ENCODE data around the gene AGO4.
"Not testable (repeated sequence)": the region's sequence is repeated elsewhere in the genome, so short reads cannot be mapped to it uniquely, and the experiment has no call there.

Gene AGO4

GRCh38 chr1:35857830-35858229 is 50.0 kb downstream of the AGO4 start:
- DNase-seq (ENCODE audit: low read depth, low spot score): no peak
- H3K27ac ChIP-seq: no peak overlapping the region

DNA sequence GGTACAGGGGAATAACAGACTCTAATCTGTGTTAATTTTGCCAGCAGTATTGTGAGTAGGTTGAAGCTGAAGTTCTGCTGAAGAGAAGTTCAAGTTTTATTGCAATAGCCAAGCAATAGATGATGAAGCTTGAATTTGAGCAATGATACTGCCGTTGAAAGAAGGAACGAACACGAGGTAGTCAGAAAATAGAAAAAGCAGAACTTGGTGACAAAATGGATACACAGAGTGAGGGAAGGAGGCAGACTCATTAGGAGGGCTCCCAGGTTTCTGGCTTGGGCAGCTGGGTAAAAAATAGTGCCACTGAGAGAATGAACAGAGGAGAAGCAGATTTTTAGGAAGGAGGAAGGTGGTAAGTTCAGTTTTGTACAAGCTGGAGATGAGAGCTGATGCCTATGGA is 52.9 kb downstream of the AGO4 start:
- no peak overlapping the region for H3K27ac ChIP-seq
- no peak for DNase-seq (ENCODE audit: low read depth, low spot score)

DNA sequence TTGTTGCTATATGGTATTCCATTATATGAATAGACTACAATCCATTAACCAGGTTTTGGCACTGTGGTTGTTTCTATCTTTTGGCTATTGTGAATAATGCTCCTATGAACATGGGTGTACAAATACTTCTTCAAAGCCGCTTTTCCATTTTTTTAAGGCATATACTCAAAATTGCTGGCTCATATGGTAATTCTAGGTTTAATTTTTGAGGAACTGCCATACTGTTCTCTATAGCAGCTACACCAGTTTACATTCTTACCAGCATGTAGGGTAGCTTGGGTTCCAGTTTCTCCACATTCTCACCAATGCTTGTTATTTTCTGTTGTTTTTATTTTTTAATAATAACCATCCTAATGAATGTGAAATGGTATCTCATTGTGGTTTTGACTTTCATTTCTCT is 55.3 kb downstream of the AGO4 start:
- no peak for DNase-seq (ENCODE audit: low read depth, low spot score)
- H3K27ac ChIP-seq: no peak overlapping the region

DNA sequence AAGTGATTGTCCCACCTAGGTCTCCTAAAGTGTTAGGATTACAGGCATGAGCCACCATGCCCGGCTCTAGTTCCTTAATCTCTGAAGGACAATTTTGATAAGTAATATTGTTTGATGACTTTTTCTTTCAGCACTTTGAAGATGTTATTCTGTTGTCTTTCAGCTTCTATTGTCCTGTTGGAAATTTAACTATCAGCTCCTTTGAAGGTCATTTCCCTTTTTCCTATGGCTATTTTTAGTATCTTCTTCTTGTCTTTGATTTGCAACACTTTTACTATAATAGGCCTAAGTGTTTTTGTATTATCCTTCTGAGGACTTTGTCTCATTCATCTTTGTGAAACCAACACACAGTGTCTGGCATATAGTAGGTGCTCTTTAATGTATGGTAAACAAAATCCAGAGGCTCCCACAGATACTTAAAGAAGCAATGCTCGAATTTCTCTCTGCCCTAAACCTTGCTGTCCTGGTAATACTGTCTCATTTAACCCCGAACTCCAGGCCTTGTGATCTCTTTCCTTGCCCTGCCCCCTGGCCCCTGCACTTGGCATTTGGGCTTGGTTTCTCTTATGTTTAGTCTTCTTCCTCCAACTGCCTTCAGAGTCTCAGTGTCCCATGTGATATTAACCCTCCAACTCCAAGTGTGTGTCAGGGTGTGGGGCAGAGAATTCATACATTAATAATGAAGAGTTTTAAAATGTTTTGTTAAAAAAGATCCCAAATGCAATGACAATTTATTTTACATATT is 56.2 kb downstream of the AGO4 start:
- no peak overlapping the region for H3K27ac ChIP-seq
- DNase-seq (ENCODE audit: low read depth, low spot score): no peak

DNA sequence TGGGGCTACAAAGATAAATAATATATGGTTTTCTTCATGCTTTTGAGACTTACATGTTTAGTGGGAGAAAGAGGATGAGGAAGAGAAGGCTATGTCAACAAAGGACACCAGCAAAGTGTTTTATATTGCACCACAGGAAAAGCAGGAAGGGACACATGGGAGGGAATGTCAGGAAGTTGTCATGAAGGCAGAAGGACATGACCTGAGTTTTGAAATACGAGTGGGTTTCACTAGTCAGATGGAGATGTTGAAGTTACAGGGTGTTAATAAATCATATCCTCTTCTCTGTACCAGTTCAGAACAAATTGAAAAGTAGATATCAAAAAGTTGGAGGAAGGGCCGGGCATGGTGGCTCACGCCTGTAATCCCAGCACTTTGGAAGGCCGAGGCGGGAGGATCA is 57.0 kb downstream of the AGO4 start:
- no peak overlapping the region for H3K27ac ChIP-seq
- DNase-seq (ENCODE audit: low read depth, low spot score): no peak

GRCh38 chr1:35866991-35867390 is 59.2 kb downstream of the AGO4 start:
- DNase-seq (ENCODE audit: low read depth, low spot score): no peak
- no peak overlapping the region for H3K27ac ChIP-seq

DNA sequence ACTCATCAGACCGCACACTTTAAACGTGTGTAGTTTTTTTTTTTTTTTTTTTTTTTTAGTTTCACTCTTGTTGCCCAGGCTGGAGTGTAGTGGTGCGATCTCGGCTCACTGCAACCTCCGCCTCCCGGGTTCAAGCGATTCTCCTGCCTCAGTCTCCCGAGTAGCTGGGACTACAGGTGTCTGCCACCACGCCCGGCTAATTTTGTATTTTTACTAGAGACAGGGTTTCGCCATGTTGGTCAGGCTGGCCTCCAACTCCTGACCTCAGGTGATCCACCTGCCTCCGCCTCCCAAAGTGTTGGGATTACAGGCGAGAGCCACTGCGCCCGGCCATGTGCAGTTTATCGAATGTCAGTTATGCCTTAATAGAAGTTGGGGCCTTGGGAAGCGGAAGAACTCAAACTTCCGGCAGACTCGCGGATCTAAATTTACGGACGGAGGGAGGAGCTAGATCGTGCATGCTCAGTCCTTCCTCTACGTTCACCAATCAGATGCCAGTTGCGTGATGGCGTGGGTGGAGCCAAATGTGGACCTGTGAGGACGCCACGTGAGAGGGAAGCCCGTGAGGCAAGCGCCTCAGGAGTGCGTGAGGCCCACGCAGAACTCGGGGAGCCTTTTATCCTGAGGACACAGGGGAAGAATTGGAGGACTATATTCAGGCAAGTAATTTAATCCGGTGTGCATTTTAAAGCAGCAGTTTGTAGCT is 61.6 kb downstream of the AGO4 start:
- H3K27ac ChIP-seq; DNase-seq (ENCODE audit: low read depth, low spot score): not testable (repeated sequence)

DNA sequence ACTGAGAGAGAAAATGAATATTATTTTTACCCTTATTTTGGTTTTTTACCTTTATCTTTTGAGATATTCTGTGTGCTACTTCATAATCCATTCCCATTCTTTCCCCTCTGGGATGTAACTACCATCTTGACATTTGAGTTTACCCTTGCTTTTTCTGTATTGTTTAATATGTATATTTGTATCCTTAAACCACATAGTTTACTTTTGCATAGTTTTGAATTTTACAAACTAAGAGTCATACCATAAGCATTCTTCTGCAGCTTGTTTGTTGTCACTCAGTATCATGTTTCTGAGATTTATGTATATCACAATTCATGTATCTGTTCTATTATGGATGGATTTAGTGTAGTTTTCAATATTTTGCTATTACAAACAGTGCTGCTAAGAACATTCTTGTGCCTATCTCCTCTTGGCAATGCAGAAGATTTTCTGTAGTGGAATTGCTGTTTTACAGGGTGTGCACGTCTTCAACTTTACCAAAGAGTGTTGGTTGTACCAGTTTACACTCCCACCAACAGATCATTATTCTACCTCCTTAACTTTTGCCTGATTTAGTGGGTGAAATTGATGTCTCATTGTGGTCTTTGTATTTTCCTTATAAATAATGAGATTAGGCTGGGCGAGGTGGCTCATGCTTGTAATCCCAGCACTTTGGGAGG is 63.0 kb downstream of the AGO4 start:
- no peak overlapping the region for H3K27ac ChIP-seq
- no peak for DNase-seq (ENCODE audit: low read depth, low spot score)

DNA sequence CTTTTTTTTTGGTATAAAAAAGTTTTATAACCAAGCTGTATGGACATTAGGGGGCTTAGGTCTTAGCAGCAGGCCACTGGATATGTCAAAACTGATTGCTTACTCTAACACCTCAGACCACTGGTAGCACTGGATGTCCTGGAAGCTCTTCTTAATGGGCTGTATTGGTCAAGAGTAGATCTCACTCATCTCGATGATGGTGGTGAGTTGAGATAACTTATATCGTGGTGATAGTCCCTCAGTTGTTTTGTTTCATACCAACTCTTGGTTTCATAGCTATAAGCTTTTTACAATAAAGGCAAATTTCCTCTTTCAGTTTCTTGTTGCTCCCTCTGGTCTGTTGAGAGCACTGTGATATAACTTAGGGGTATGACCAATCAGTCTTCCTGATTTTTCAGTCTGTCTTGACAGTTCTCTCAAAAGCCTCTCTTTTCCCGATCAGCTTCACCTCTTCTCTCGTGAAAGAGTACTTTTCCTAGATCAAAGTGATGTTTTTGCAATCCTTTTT is 65.5 kb downstream of the AGO4 start:
- H3K27ac ChIP-seq: no peak overlapping the region
- DNase-seq (ENCODE audit: low read depth, low spot score): no peak

GRCh38 chr1:35874115-35874514 is 66.3 kb downstream of the AGO4 start:
- H3K27ac ChIP-seq; DNase-seq (ENCODE audit: low read depth, low spot score): not testable (repeated sequence)

- no peak overlapping the region for H3K27ac ChIP-seq
- no peak for DNase-seq (ENCODE audit: low read depth, low spot score)
Observed at GRCh38 chr1:35876988-35877387, 69.2 kb downstream of the AGO4 start.

DNA sequence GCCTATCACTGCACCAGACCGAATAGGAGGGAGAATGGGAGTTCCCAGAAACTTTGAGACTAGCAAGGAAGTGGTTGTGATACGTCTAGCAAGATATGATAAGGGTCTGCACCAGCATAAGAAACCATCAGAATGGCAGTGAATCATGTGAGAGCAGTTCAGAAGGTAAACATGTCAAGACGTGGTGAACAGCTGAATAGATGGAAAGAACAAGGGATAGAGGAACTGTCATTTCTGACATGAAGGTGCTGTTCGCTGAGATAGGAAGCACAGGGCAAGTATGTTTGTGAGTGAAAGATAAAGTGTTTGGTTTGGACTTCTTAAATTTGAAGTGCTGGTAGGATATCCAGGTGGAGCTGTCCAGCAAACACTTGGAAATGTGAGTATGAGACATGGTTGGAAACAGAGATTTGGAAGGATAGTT is 74.0 kb downstream of the AGO4 start:
- no peak overlapping the region for H3K27ac ChIP-seq
- DNase-seq (ENCODE audit: low read depth, low spot score): no peak

- DNase-seq (ENCODE audit: low read depth, low spot score): no peak
- H3K27ac ChIP-seq: no peak overlapping the region
Observed at GRCh38 chr1:35882586-35882944, 74.7 kb downstream of the AGO4 start.

DNA sequence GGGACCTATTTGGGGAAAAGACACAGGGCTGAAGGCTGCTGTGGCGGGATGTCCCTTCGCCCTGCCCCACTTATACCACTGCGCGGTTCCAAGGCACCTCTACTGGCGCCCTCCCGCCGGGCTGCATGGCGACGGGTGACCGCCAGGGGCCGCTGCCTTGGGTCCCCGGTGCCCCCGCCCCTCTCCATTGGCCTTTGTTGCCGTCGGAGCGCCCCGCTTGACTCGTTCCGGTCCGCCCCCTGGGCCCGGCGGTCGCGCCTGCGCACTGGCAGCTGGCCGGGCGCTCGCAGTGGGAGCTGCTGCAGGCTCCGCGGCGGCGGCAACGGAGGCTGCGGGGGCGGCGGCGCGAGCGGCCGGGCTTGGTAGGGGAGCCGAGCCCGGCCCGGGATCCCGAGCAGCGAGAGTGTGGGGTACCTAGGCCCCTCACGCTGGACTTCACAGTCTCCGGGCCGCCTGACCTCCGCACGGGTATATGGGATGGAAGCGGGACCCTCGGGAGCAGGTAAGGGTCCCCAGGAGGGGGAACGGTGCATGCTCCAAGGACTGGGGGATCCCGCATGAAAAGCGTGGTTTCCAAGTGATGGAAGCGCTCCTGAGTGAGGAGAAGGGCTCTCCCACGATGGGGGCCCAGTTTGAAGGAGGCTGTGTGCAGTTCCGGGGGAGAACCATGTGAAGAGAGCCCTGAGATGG is 75.3 kb downstream of the AGO4 start, which contains the start of gene AGO1:
AGO1 (plus strand) TSS at position 265 of the 690 bp plus-strand sequence; CDS start at position 478, 213 bp downstream.
- peak; percentile 37 for DNase-seq (ENCODE audit: low read depth, low spot score)
- H3K27ac ChIP-seq: no peak within 1 kb of the TSS

- no peak overlapping the region for H3K27ac ChIP-seq
- no peak for DNase-seq (ENCODE audit: low read depth, low spot score)
Observed at GRCh38 chr1:35883635-35884101, 75.9 kb downstream of the AGO4 start.

GRCh38 chr1:35884934-35885333 is 77.1 kb downstream of the AGO4 start:
- DNase-seq (ENCODE audit: low read depth, low spot score): no peak
- H3K27ac ChIP-seq: no peak overlapping the region

- DNase-seq (ENCODE audit: low read depth, low spot score): no peak
- H3K27ac ChIP-seq: no peak overlapping the region
Observed at GRCh38 chr1:35885961-35886558, 78.2 kb downstream of the AGO4 start.

DNA sequence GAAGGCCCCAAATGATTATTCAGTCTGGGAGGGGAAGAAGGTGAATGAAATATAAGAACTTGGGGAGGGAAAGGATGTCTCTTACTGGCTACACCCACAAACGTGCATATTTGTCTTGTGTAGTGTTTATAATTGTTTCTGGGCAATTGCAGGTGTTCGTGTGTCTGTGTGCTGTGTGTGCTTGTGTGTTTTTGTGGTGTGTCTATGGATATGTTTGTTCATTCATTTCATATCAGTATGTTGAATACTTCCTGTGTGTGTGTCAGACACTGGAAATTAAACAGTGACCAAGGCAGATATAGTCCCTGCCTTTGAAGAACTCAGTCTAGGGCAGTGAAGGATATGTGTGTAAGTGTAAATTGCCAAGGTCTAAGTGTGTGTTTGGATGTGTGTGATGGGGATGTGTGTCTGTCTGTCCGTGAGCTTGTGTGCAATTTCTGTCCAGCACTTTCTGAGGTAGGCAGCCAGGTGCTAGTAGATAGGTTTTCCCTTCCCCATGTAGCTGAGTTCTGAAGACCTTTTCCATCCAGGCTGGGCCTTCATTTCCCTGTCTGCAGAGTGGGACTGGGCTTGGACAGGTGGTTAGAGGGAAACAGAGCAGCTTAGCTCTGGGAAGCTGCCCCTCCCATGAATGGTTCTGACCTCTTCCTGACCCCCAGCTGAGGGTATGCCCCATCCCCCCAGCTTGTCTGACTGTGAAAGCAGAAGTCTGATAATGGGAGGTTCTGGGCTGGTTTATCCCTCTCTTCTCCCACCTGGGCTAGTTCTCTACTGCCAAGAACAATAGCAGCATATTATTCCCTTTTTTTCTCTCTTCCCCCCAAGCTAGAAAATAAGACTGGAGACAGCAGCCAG is 79.0 kb downstream of the AGO4 start:
- DNase-seq (ENCODE audit: low read depth, low spot score): no peak
- H3K27ac ChIP-seq: no peak overlapping the region

DNA sequence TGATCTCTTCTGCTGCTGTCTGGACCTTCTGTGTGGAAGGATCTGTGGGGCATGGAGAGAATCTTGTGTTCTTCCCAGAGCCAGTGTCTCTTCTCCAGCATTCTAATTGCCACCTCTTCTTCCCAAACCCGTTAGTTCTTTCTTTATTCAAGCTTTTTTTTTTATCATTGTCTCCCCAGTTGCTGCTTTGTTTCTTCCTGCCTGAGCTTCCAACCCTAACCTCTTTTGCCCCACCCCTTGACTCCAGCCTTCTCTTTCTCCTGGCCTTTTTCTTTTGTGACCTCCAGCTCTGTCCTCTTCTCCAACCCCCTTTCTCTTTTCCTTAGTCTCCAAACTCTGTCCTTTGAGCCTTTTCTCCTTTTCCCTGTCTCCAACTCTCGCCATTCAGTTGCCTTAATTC is 79.7 kb downstream of the AGO4 start:
- no peak overlapping the region for H3K27ac ChIP-seq
- DNase-seq (ENCODE audit: low read depth, low spot score): no peak
